HL-60/S4 treated with retinoic acid at 250 ng/mL for 4 days and 3 days (cell line): ENCODE measurements around the gene KCNC3.
"Not testable (repeated sequence)": the region's sequence is repeated elsewhere in the genome, so short reads cannot be mapped to it uniquely, and the experiment has no call there.

Source experiments
- in situ Hi-C: fragments of 300-500 bp; cut with MboI; formaldehyde crosslinking; loops from 2 replicates; pipeline ENCODE4 v1.7.0; 2022; ENCODE audit warnings: low sequenced_read_pairs

Gene KCNC3

GRCh38 chr19:50356691-50357177 is 27.6 kb upstream of the KCNC3 start:
- in situ Hi-C loops, result no loop called here

GRCh38 chr19:50353487-50353880 is 24.3 kb upstream of the KCNC3 start:
- in situ Hi-C loops, result not testable (repeated sequence)

- in situ Hi-C loops, result no loop called here
Observed at GRCh38 chr19:50352242-50352641, 23.1 kb upstream of the KCNC3 start.

GRCh38 chr19:50349277-50350057 is 20.3 kb upstream of the KCNC3 start:
- in situ Hi-C loops, result no loop called here

- in situ Hi-C loops, result not testable (repeated sequence)
Observed at GRCh38 chr19:50347089-50347581, 18.0 kb upstream of the KCNC3 start.

- in situ Hi-C loops, result no loop called here
Observed at GRCh38 chr19:50344661-50345318, 15.6 kb upstream of the KCNC3 start.

- in situ Hi-C loops, result no loop called here
Observed at GRCh38 chr19:50341091-50341564, 12.0 kb upstream of the KCNC3 start.

- in situ Hi-C loops, result no loop called here
Observed at GRCh38 chr19:50340331-50340730, 11.2 kb upstream of the KCNC3 start.

GRCh38 chr19:50337031-50337430 is 7.9 kb upstream of the KCNC3 start:
- in situ Hi-C loops, result not testable (repeated sequence)

- in situ Hi-C loops, result no loop called here
Observed at GRCh38 chr19:50334741-50335421, 5.7 kb upstream of the KCNC3 start.

- in situ Hi-C loops, result no loop called here
Observed at GRCh38 chr19:50333737-50334617, 4.8 kb upstream of the KCNC3 start.

GRCh38 chr19:50333235-50333736 is 4.1 kb upstream of the KCNC3 start:
- in situ Hi-C loops, result no loop called here

GRCh38 chr19:50332244-50333038 is 3.3 kb upstream of the KCNC3 start:
- in situ Hi-C loops, result no loop called here

GRCh38 chr19:50331994-50332243 is 2.7 kb upstream of the KCNC3 start:
- in situ Hi-C loops, result no loop called here

- in situ Hi-C loops, result no loop called here
Observed at GRCh38 chr19:50331221-50331993, 2.2 kb upstream of the KCNC3 start.

- in situ Hi-C loops, result no loop called here
Observed at GRCh38 chr19:50330365-50331078, 1.3 kb upstream of the KCNC3 start.

GRCh38 chr19:50329926-50330294 is 733 bp upstream of the KCNC3 start:
- in situ Hi-C loops, result not testable (repeated sequence)

GRCh38 chr19:50328873-50329145 is 368 bp downstream of the KCNC3 start:
- in situ Hi-C loops, result no loop called here
